ENCODE measurements around the gene FAM170B.

The FAM170B gene

GRCh38 chr10:49174926-49175500 lies 41.2 kb upstream of the FAM170B start:
- no peaks in the 10 kb centered on the region for H3K27me3 ChIP-seq (ENCODE audit: control insufficient read depth in 2 of 2, insufficient read depth in 2 of 2, low read length in 2 of 2)
- peaks cover 9 to 22% of the 10 kb centered on the region in 2 donors for H3K4me1 ChIP-seq (ENCODE audit: control insufficient read depth in 2 of 2, insufficient read depth in 2 of 2, low read length in 2 of 2)
- no peaks in the 10 kb centered on the region for H3K36me3 ChIP-seq (ENCODE audit: control insufficient read depth in 2 of 2, insufficient read depth in 2 of 2, low read length in 2 of 2)
- H3K9me3 ChIP-seq (ENCODE audit: control insufficient read depth in 2 of 2, low read length in 2 of 2): no peaks in the 10 kb centered on the region
- H3K27ac ChIP-seq (ENCODE audit: low read depth in 2 of 2, low read length in 2 of 2): no peak overlapping the region
- H3K9ac ChIP-seq (ENCODE audit: low read depth in 1 of 2, low read length in 2 of 2): no peak overlapping the region
- peak overlapping the region in 1 of 2 donors; percentile 7 for H3K4me3 ChIP-seq (ENCODE audit: low read length in 2 of 2)

GRCh38 chr10:49174261-49174925 lies 40.6 kb upstream of the FAM170B start:
- Histone ChIP-seq H3K9ac (ENCODE audit: low read depth in 1 of 2, low read length in 2 of 2) (no peak overlapping the region), H3K27me3 (ENCODE audit: control insufficient read depth in 2 of 2, insufficient read depth in 2 of 2, low read length in 2 of 2) (no peaks in the 10 kb centered on the region), H3K36me3 (ENCODE audit: control insufficient read depth in 2 of 2, insufficient read depth in 2 of 2, low read length in 2 of 2) (no peaks in the 10 kb centered on the region), H3K27ac (ENCODE audit: low read depth in 2 of 2, low read length in 2 of 2) (no peak overlapping the region), H3K9me3 (ENCODE audit: control insufficient read depth in 2 of 2, low read length in 2 of 2) (no peaks in the 10 kb centered on the region), H3K4me1 (ENCODE audit: control insufficient read depth in 2 of 2, insufficient read depth in 2 of 2, low read length in 2 of 2) (peaks cover 9 to 22% of the 10 kb centered on the region in 2 donors), H3K4me3 (ENCODE audit: low read length in 2 of 2) (peak overlapping the region in 1 of 2 donors; percentile 7)

GRCh38 chr10:49173853-49174252 lies 40.0 kb upstream of the FAM170B start:
- no peak overlapping the region for H3K27ac ChIP-seq (ENCODE audit: low read depth in 2 of 2, low read length in 2 of 2)
- no peak overlapping the region for H3K4me3 ChIP-seq (ENCODE audit: low read length in 2 of 2)
- H3K27me3 ChIP-seq (ENCODE audit: control insufficient read depth in 2 of 2, insufficient read depth in 2 of 2, low read length in 2 of 2): no peaks in the 10 kb centered on the region
- no peaks in the 10 kb centered on the region for H3K36me3 ChIP-seq (ENCODE audit: control insufficient read depth in 2 of 2, insufficient read depth in 2 of 2, low read length in 2 of 2)
- H3K4me1 ChIP-seq (ENCODE audit: control insufficient read depth in 2 of 2, insufficient read depth in 2 of 2, low read length in 2 of 2): peaks cover 9 to 22% of the 10 kb centered on the region in 2 donors
- H3K9me3 ChIP-seq (ENCODE audit: control insufficient read depth in 2 of 2, low read length in 2 of 2): no peaks in the 10 kb centered on the region
- no peak overlapping the region for H3K9ac ChIP-seq (ENCODE audit: low read depth in 1 of 2, low read length in 2 of 2)

- H3K9me3 ChIP-seq (ENCODE audit: control insufficient read depth in 2 of 2, low read length in 2 of 2): no peaks in the 10 kb centered on the region
- H3K36me3 ChIP-seq (ENCODE audit: control insufficient read depth in 2 of 2, insufficient read depth in 2 of 2, low read length in 2 of 2): no peaks in the 10 kb centered on the region
- no peak overlapping the region for H3K9ac ChIP-seq (ENCODE audit: low read depth in 1 of 2, low read length in 2 of 2)
- H3K27ac ChIP-seq (ENCODE audit: low read depth in 2 of 2, low read length in 2 of 2): no peak overlapping the region
- H3K4me3 ChIP-seq (ENCODE audit: low read length in 2 of 2): no peak overlapping the region
- H3K27me3 ChIP-seq (ENCODE audit: control insufficient read depth in 2 of 2, insufficient read depth in 2 of 2, low read length in 2 of 2): no peaks in the 10 kb centered on the region
- peaks cover 9 to 21% of the 10 kb centered on the region in 2 donors for H3K4me1 ChIP-seq (ENCODE audit: control insufficient read depth in 2 of 2, insufficient read depth in 2 of 2, low read length in 2 of 2)
These were observed 39.5 kb upstream of the FAM170B start for GRCh38 chr10:49173201-49173772.

GRCh38 chr10:49172777-49173132 lies 38.9 kb upstream of the FAM170B start:
- Histone ChIP-seq H3K9ac (ENCODE audit: low read depth in 1 of 2, low read length in 2 of 2) (no peak overlapping the region), H3K4me3 (ENCODE audit: low read length in 2 of 2) (no peak overlapping the region), H3K27me3 (ENCODE audit: control insufficient read depth in 2 of 2, insufficient read depth in 2 of 2, low read length in 2 of 2) (no peaks in the 10 kb centered on the region), H3K9me3 (ENCODE audit: control insufficient read depth in 2 of 2, low read length in 2 of 2) (no peaks in the 10 kb centered on the region), H3K4me1 (ENCODE audit: control insufficient read depth in 2 of 2, insufficient read depth in 2 of 2, low read length in 2 of 2) (peaks cover 8 to 21% of the 10 kb centered on the region in 2 donors), H3K27ac (ENCODE audit: low read depth in 2 of 2, low read length in 2 of 2) (no peak overlapping the region), H3K36me3 (ENCODE audit: control insufficient read depth in 2 of 2, insufficient read depth in 2 of 2, low read length in 2 of 2) (no peaks in the 10 kb centered on the region)

- H3K27me3 ChIP-seq (ENCODE audit: control insufficient read depth in 2 of 2, insufficient read depth in 2 of 2, low read length in 2 of 2): no peaks in the 10 kb centered on the region
- peaks cover 4 to 21% of the 10 kb centered on the region in 2 donors for H3K4me1 ChIP-seq (ENCODE audit: control insufficient read depth in 2 of 2, insufficient read depth in 2 of 2, low read length in 2 of 2)
- H3K27ac ChIP-seq (ENCODE audit: low read depth in 2 of 2, low read length in 2 of 2): no peak overlapping the region
- peaks cover 0 to 1% of the 10 kb centered on the region in 2 donors for H3K36me3 ChIP-seq (ENCODE audit: control insufficient read depth in 2 of 2, insufficient read depth in 2 of 2, low read length in 2 of 2)
- H3K9me3 ChIP-seq (ENCODE audit: control insufficient read depth in 2 of 2, low read length in 2 of 2): no peaks in the 10 kb centered on the region
- no peak overlapping the region for H3K9ac ChIP-seq (ENCODE audit: low read depth in 1 of 2, low read length in 2 of 2)
- H3K4me3 ChIP-seq (ENCODE audit: low read length in 2 of 2): no peak overlapping the region
These were observed 38.4 kb upstream of the FAM170B start for GRCh38 chr10:49172061-49172776.

- Histone ChIP-seq H3K36me3 (ENCODE audit: control insufficient read depth in 2 of 2, insufficient read depth in 2 of 2, low read length in 2 of 2) (peaks cover 0 to 1% of the 10 kb centered on the region in 2 donors), H3K4me1 (ENCODE audit: control insufficient read depth in 2 of 2, insufficient read depth in 2 of 2, low read length in 2 of 2) (peaks cover 4 to 15% of the 10 kb centered on the region in 2 donors), H3K27me3 (ENCODE audit: control insufficient read depth in 2 of 2, insufficient read depth in 2 of 2, low read length in 2 of 2) (no peaks in the 10 kb centered on the region), H3K27ac (ENCODE audit: low read depth in 2 of 2, low read length in 2 of 2) (no peak overlapping the region), H3K9ac (ENCODE audit: low read depth in 1 of 2, low read length in 2 of 2) (no peak overlapping the region), H3K9me3 (ENCODE audit: control insufficient read depth in 2 of 2, low read length in 2 of 2) (no peaks in the 10 kb centered on the region), H3K4me3 (ENCODE audit: low read length in 2 of 2) (no peak overlapping the region)
These were observed 37.7 kb upstream of the FAM170B start for GRCh38 chr10:49171326-49172060.

GRCh38 chr10:49170632-49171325 lies 37.0 kb upstream of the FAM170B start:
- Histone ChIP-seq H3K27ac (ENCODE audit: low read depth in 2 of 2, low read length in 2 of 2) (no peak overlapping the region), H3K4me1 (ENCODE audit: control insufficient read depth in 2 of 2, insufficient read depth in 2 of 2, low read length in 2 of 2) (peaks cover 4 to 15% of the 10 kb centered on the region in 2 donors), H3K9ac (ENCODE audit: low read depth in 1 of 2, low read length in 2 of 2) (no peak overlapping the region)

GRCh38 chr10:49169776-49170175 lies 36.0 kb upstream of the FAM170B start:
- Histone ChIP-seq H3K9ac (ENCODE audit: low read depth in 1 of 2, low read length in 2 of 2) (no peak overlapping the region), H3K4me1 (ENCODE audit: control insufficient read depth in 2 of 2, insufficient read depth in 2 of 2, low read length in 2 of 2) (peaks cover 4 to 15% of the 10 kb centered on the region in 2 donors), H3K36me3 (ENCODE audit: control insufficient read depth in 2 of 2, insufficient read depth in 2 of 2, low read length in 2 of 2) (peaks cover 0 to 8% of the 10 kb centered on the region in 2 donors), H3K27ac (ENCODE audit: low read depth in 2 of 2, low read length in 2 of 2) (no peak overlapping the region), H3K9me3 (ENCODE audit: control insufficient read depth in 2 of 2, low read length in 2 of 2) (no peaks in the 10 kb centered on the region), H3K4me3 (ENCODE audit: low read length in 2 of 2) (no peak overlapping the region), H3K27me3 (ENCODE audit: control insufficient read depth in 2 of 2, insufficient read depth in 2 of 2, low read length in 2 of 2) (no peaks in the 10 kb centered on the region)

More at GRCh38 chr10:49170632-49171325, 37.0 kb upstream of the FAM170B start:
- H3K4me3 ChIP-seq (ENCODE audit: low read length in 2 of 2): no peak overlapping the region
- H3K9me3 ChIP-seq (ENCODE audit: control insufficient read depth in 2 of 2, low read length in 2 of 2): no peaks in the 10 kb centered on the region
- H3K36me3 ChIP-seq (ENCODE audit: control insufficient read depth in 2 of 2, insufficient read depth in 2 of 2, low read length in 2 of 2): peaks cover 0 to 4% of the 10 kb centered on the region in 2 donors
- no peaks in the 10 kb centered on the region for H3K27me3 ChIP-seq (ENCODE audit: control insufficient read depth in 2 of 2, insufficient read depth in 2 of 2, low read length in 2 of 2)

Data from mucosa of rectum (tissue), 2 donors.